ENCODE data around the gene RSRC1.

- no peak for TF ChIP-seq POLR2A (IDR thresholded peaks at IDR 0.05; ENCODE audit: low read length)
- no peak for TF ChIP-seq GATA1 (IDR thresholded peaks at IDR 0.05; ENCODE audit: low read depth, low read length)
These were observed 258.4 kb downstream of the RSRC1 start for GRCh38 chr3:158368271-158368670.
